Mesodermal cell (in vitro differentiated cells): ENCODE data around the gene RASSF7.
A peak's percentile ranks its signal among the peaks of the same experiment; 100 is the strongest.
"Not testable (repeated sequence)": the region's sequence is repeated elsewhere in the genome, so short reads cannot be mapped to it uniquely, and the experiment has no call there.

Experiments
- H3K27ac ChIP-seq: 2 replicates; pipeline ENCODE4 v1.7.0; 2013; ENCODE audit warnings: mild to moderate bottlenecking, low read depth, low read length, moderate library complexity; ENCODE audit not compliant: severe bottlenecking
- H3K36me3 ChIP-seq: 2 replicates; pipeline ENCODE4 v1.7.1; 2013; ENCODE audit warnings: mild to moderate bottlenecking, low read length, moderate library complexity; ENCODE audit not compliant: control insufficient read depth, insufficient read depth
- H3K4me1 ChIP-seq: one replicate; pipeline ENCODE4 v1.7.1; 2013; ENCODE audit warnings: mild to moderate bottlenecking, low read length; ENCODE audit not compliant: insufficient read depth, control insufficient read depth, poor library complexity, severe bottlenecking
- H3K4me3 ChIP-seq: 2 replicates; pipeline ENCODE4 v1.7.0; 2013; ENCODE audit warnings: low read length, control low read depth, mild to moderate bottlenecking; ENCODE audit not compliant: insufficient read depth, poor library complexity, severe bottlenecking; ENCODE audit errors: extremely low read depth
- H3K9me3 ChIP-seq: 2 replicates; pipeline ENCODE4 v1.7.1; 2013; ENCODE audit warnings: mild to moderate bottlenecking, low read length, moderate library complexity; ENCODE audit not compliant: control insufficient read depth
- WGBS, 2 experiments: methylation state at CpG; one replicate each; pipeline ENCODE4 v1.1.5; 2013; ENCODE audit warnings: missing lambda C conversion rate in 2 of 2; ENCODE audit not compliant: insufficient coverage in 2 of 2; 5-methylcytosine and 5-hydroxymethylcytosine counted together

Gene RASSF7

DNA sequence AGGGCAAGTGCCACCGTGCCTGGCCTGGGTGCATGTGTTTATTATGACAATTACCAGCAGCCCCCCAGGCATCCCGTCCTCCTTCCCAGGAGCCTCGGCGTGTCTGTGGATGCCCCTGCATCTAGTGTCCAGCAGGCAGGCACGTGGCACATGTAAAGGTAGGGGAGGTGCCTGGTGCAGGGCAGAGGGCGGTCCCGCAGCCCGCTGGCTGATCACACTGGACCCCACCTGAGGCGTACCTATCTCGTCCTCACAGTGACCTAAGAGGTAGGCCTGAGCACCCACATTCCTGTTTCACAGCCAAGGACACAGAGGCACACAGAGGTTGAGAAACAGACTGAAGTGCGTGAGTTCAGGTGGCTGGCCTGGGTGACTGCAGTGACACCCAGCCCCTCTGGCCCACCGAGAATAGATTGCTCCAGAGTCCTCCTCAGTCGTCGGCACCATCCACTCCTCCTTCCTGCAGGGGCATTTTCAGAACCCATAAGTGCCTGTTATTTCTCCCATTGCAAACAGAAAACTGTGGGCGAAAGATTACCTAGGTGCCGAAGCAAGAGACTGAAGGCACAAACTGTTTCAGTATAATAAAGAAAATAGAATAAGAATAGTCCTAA lies 12.5 kb downstream of the RASSF7 start:
- no peak overlapping the region for H3K27ac ChIP-seq
- no peaks in the 10 kb centered on the region for H3K9me3 ChIP-seq
- H3K4me3 ChIP-seq, result no peak overlapping the region
- H3K4me1 ChIP-seq, result peaks cover 22% of the 10 kb centered on the region
- peaks cover 11% of the 10 kb centered on the region for H3K36me3 ChIP-seq
- 93 to 94% methylated on average over 14 of the region's 16 CpGs for WGBS, 2 experiments

DNA sequence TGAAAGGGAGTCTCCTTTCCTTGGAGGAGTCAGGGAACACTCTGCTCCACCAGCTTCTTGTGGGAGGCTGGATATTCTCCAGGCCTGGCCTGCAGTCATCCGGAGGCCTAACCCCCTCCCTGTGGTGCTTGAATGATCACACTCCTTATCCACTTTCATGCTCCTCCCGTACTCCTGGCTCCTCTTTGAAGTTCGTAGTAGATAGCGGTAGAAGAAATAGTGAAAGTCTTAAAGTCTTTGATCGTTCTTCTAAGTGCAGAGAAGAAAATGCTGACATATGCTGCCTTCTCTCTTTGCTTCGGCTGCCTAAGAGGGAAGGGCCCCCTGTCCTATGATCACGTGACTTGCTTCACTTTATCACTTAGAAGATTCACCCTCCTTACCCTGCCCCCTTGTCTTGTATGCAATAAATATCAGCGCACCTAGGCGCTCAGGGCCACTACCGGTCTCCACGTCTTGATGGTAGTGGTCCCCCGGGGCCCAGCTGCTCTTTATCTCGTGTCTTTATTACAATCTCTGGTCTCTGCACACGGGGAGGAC lies 13.3 kb downstream of the RASSF7 start:
- not testable (repeated sequence) for H3K9me3 ChIP-seq, H3K27ac ChIP-seq, H3K4me3 ChIP-seq
- Histone ChIP-seq H3K36me3 (peaks cover 14% of the 10 kb centered on the region), H3K4me1 (peaks cover 29% of the 10 kb centered on the region)
- 58 to 66% methylated on average over 10 to 12 of the region's 14 CpGs for WGBS, 2 experiments

DNA sequence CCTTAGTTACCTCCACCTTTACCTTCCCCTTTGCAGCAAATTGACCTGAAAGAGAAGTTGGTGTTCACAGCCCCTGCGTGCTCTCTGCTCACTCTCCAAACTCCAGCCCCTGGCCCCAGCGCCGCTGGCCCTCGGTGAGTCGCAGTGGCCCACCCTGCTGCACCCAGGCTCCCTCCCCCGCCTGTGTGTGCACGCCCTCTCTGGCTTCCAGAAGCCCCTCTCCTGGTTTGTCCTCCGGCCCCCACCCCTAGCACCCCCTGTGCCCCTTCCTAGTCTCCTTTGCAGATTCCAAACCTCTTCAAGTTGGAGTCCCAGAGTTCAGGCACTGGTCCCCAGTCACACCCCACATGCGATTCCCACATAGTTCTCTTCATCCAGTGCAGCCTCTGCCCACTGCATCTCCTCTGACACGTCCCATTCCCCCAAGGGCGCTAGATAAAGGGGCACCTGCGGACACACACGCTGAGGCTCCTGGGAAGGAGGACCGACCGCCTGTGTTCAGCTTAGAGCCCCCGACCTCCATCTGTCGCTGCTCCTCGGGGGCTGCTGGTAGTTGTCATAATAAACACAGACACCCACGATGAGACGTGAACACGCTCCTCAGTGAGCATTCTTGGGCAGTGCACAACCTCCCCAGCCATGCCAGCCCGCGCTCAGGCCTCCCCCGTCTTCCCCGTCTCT lies 14.0 kb downstream of the RASSF7 start:
- no peaks in the 10 kb centered on the region for H3K9me3 ChIP-seq
- WGBS, 2 experiments, result 15 to 20% methylated on average over 20 to 21 of the region's 25 CpGs
- H3K36me3 ChIP-seq, result peaks cover 15% of the 10 kb centered on the region
- H3K27ac ChIP-seq, result no peak overlapping the region
- H3K4me3 ChIP-seq, result peak overlapping the region; percentile 50
- peaks cover 36% of the 10 kb centered on the region for H3K4me1 ChIP-seq

DNA sequence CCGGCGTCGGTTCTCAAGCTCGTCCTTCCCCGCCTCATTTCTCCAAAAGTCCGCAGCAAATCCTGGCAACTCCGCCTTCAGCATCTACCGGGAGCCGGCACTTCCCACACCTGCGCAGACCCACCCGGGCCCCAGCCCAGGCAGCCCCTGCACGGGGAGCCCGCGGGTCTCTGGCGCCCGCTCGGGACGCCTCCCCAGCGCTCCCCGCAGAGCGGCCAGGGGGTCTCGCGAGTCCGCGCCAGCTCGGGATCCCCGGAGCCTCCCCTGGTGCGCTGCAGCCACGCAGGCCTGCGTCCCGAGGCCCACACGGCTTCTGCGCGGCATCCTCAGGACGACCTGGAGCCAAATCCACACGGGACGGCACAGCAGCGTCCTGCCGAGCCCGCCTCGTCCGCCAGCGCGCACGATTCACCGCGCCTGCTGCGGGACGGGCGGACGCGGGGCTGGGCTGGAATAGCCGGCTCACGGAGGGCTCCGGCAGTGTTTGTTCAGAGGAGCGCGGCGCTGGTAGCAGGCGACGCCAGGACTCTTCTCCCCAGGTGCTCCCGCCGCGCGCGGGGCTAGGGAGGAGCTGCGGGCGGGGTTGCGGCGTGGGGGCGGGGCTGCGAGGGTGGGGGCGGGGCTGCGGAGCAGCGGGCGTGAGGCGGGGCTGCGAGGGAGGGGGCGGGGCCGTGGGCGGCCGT lies 14.7 kb downstream of the RASSF7 start:
- Histone ChIP-seq H3K4me3 (peak overlapping the region; percentile 50), H3K9me3 (no peaks in the 10 kb centered on the region), H3K36me3 (peaks cover 18% of the 10 kb centered on the region), H3K4me1 (peaks cover 38% of the 10 kb centered on the region), H3K27ac (no peak overlapping the region)
- whole genome bisulfite sequencing, 2 experiments, result 1 to 2% methylated on average over 46 to 47 of the region's 81 CpGs

DNA sequence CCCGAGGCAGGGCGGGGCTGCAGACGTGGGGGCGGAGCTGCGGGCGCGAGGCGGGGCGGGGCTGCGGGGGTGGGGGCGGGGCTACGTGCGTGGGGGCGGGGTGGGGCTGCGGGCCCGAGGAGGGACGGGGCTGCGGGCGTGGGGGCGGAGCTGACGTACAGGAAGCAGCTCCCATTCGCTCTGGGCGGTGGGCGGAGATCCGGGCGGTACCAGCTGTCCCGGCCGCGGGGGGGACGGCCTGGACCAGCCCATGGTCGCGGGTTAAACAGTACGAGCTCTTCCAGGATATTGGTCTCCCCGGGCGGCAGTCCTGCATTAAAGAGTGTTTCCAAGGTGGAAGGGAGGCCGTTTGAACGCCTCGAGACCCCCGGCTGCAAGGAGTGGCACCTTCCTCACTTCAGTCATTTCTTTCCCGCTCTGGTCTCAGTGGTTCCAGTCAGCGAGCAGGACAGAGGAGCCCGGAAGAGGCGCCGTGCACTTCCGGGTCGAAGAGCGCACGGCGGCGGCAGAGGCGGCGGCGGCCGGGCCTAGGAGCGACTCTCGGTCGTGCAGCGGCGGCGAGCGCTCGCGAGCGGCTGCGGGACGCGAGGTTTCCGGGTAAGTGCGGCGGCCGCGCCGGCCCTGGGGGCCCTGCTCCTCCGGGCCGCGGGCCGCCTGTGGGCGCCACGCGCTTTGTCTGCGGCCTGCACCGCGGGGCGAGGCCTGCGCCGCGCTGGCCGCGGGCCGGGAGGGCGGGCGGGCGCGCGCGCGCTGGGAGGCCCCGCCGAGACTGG lies 15.4 kb downstream of the RASSF7 start, which contains the start of gene PHRF1:
Gene PHRF1 (plus strand): TSS at position 475 of the 773 bp plus-strand sequence. CDS start 5,043 bp downstream, outside the sequence.
- H3K4me3 ChIP-seq, result peak within 1 kb of the TSS; percentile 89
- WGBS, 2 experiments, result 0 to 1% methylated on average over 23 to 51 of the region's 99 CpGs
- peaks cover 20% of the 10 kb centered on the region for H3K36me3 ChIP-seq
- H3K9me3 ChIP-seq, result no peaks in the 10 kb centered on the region
- peaks cover 38% of the 10 kb centered on the region for H3K4me1 ChIP-seq
- peak within 1 kb of the TSS; percentile 98 for H3K27ac ChIP-seq

DNA sequence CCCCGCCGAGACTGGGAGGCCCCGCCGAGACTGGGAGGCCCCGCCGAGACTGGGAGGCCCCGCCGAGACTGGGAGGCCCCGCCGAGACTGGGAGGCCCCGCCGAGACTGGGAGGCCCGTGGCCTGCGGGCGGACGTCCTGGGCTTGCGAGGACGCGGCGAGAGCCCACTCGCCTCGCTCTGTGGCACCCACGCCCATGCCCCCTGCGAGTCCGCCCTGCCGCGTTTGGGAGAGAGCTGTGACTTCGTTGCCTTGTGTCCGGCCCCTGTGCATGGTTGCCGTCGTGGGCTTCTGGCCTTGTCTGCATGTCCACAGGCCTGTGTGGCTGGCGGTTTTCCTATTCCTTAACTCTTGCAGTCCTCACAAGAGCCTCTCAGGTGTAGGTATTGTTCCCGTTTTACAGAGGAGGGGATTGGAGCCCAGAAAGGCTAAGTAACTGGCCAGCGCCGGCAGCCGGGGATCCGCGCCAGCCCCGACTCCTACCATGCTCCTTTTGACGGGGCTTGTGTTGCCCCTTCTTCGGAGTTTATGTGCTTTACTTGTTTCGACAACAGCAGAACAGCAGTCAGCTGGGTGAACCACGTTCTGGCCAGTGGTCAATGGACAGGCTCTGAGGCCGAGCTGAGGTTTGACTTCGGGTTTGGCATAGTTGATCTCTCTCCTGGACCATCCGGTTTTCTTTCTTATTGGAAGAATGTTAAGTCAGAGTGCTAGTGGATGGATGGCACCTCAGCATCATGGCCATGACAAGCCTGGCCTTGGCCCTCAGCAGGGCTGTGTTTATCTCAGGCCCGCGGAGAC lies 16.2 kb downstream of the RASSF7 start:
- Histone ChIP-seq H3K36me3 (peaks cover 27% of the 10 kb centered on the region), H3K4me1 (peaks cover 38% of the 10 kb centered on the region), H3K4me3 (peak overlapping the region; percentile 89), H3K9me3 (no peaks in the 10 kb centered on the region), H3K27ac (no peak overlapping the region)
- 8 to 13% methylated on average over 29 to 41 of the region's 48 CpGs for WGBS, 2 experiments

DNA sequence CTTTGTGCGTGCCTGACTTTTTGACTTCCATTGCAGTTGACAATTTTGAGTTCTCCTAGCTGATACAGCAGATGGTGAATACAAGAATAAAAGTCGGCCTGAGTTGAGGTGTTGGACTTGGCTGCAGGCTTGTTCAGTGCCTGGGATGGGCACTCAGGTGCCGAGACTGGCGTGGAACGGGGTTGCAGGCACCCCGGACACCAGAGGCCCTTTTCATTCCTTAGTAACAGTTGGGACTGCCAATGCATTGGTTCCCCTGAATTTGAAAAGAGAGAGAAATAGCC lies 16.8 kb downstream of the RASSF7 start:
- no peaks in the 10 kb centered on the region for H3K9me3 ChIP-seq
- no peak overlapping the region for H3K27ac ChIP-seq
- peaks cover 33% of the 10 kb centered on the region for H3K36me3 ChIP-seq
- WGBS, 2 experiments, result 72 to 80% methylated on average over 2 to 6 of the region's 6 CpGs
- H3K4me1 ChIP-seq, result peaks cover 38% of the 10 kb centered on the region
- peak overlapping the region; percentile 89 for H3K4me3 ChIP-seq

DNA sequence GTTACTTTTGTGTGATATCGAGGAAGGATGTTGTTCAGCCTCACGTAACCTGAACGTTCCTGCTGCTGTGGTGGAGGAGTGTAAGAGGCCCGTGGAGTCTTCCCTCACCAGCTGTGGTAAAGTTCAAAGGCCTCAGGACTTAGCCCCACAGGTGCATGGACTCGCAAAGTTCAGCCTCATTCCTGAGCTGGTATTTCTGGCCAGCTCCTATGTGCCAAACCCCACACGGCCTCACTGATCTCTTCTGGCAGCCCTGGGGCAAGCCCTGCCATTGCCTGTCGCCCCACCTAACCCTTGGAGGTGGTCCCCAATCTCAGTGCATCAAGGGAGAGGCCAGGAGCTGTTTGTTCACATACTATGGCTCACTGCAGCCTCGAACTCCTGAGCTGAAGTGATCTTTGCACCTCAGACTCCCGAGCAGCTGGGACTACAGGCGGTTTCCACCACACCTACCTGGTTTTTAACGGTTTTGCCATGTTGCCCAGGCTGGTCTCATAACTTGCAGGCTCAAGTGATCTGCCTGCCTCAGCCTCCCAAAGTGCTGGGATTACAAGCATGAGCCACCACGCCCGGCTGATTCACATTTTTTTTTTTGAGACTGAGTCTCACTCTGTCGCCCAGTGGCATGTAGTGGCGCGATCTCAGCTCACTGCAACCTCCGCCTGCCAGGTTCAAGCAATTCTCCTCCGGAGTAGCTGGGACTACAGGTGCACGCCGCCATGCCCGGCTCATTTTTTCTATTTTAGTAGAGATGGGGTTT lies 17.7 kb downstream of the RASSF7 start:
- peak overlapping the region; percentile 89 for H3K4me3 ChIP-seq
- no peak overlapping the region for H3K27ac ChIP-seq
- H3K9me3 ChIP-seq, result no peaks in the 10 kb centered on the region
- peaks cover 38% of the 10 kb centered on the region for H3K36me3 ChIP-seq
- peaks cover 38% of the 10 kb centered on the region for H3K4me1 ChIP-seq
- 92 to 95% methylated on average over 17 to 21 of the region's 21 CpGs for WGBS, 2 experiments

DNA sequence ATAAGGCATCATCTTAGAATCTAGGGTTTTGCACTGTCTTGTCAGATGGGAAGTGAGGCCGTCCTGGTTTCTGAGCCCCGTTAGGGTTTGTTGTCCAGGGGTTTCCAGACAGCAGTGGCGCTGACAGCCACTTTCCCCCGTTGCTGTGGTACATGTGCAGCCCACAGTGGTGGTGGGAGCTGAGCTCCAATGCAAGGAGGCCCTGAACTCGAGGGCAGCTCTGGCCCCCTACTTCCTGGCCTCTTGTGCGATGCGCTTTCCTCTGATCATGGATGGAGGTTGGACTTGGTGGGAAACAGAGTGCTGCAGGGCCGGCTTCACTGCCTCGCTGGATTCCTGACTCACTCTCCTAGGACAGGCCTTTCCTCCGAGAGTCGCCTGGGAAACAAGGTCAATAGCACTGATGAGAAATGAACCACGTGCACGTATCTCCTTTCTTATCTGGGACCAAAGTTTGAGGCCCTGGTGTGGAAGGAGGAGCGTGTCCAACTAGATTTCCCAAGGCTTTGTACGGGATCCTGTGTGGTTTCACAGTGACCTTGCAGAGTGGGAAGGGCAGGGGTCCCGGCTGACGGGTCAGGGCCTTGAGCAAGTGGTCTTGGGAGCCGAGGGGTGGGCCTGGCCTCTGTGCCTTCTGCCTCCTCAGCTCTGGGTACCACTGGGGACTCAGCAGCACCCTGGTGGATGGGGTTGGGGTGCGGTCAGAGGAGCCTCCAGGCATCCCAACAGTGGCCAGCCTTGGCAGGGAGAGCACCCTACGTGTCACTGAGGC lies 19.2 kb downstream of the RASSF7 start:
- 95 to 97% methylated on average over 17 to 19 of the region's 20 CpGs for WGBS, 2 experiments
- no peak overlapping the region for H3K27ac ChIP-seq

More for the DNA sequence above, 19.2 kb downstream of the RASSF7 start:
- Histone ChIP-seq H3K9me3 (no peaks in the 10 kb centered on the region), H3K36me3 (peaks cover 51% of the 10 kb centered on the region), H3K4me3 (no peak overlapping the region), H3K4me1 (peaks cover 29% of the 10 kb centered on the region)
